Neuronal stem cell (in vitro differentiated cells): Measurements from ENCODE around the gene NOS1AP.

Experiments
- DNase-seq: peaks from one replicate; pipeline ENCODE4 v3.0.0-alpha.2; 2013; ENCODE audit warnings: low spot score
- H2AFZ ChIP-seq: one replicate; pipeline ENCODE4 v1.6.1; 2013; ENCODE audit warnings: mild to moderate bottlenecking, low read length, inconsistent platforms
- H2AK5ac ChIP-seq: 2 replicates; pipeline ENCODE4 v1.6.1; 2013; ENCODE audit warnings: low read depth, mild to moderate bottlenecking, inconsistent platforms, low read length, moderate library complexity, mixed read lengths
- H2BK120ac ChIP-seq: 2 replicates; pipeline ENCODE4 v1.6.1; 2013; ENCODE audit warnings: low read depth, mild to moderate bottlenecking, inconsistent platforms, low read length, moderate library complexity, mixed read lengths
- H2BK12ac ChIP-seq: one replicate; pipeline ENCODE4 v1.6.1; 2013; ENCODE audit warnings: low read length, inconsistent platforms
- H2BK15ac ChIP-seq: 2 replicates; pipeline ENCODE4 v1.6.1; 2013; ENCODE audit warnings: mild to moderate bottlenecking, low read length, inconsistent platforms, mixed read lengths
- H2BK5ac ChIP-seq: one replicate; pipeline ENCODE4 v1.6.1; 2013; ENCODE audit warnings: inconsistent platforms, mild to moderate bottlenecking, low read length, moderate library complexity
- H3K14ac ChIP-seq: one replicate; pipeline ENCODE4 v1.6.1; 2013; ENCODE audit warnings: low read length, inconsistent platforms
- H3K18ac ChIP-seq: 2 replicates; pipeline ENCODE4 v1.6.1; 2013; ENCODE audit warnings: low read length, inconsistent platforms
- H3K23ac ChIP-seq: 2 replicates; pipeline ENCODE4 v1.6.1; 2013; ENCODE audit warnings: low read depth, mild to moderate bottlenecking, mixed read lengths, low read length, inconsistent platforms; ENCODE audit not compliant: poor library complexity
- H3K27ac ChIP-seq: replicated peaks from 3 replicates; pipeline ENCODE4 v1.5.1; 2013; ENCODE audit warnings: low read length, inconsistent platforms
- H3K27me3 ChIP-seq, 3 experiments: 2 replicates each; pipeline ENCODE4 v1.6.1; 2013; ENCODE audit warnings: low read length in 3 of 3, mild to moderate bottlenecking in 2 of 3, inconsistent platforms in 1 of 3, low read depth in 1 of 3, mixed read lengths in 1 of 3, moderate library complexity in 1 of 3; ENCODE audit not compliant: control insufficient read depth in 3 of 3, insufficient read depth in 3 of 3
- H3K36me3 ChIP-seq, 2 donors: replicated peaks in 1 of 2; 2 replicates each; pipeline ENCODE4 v1.6.1; 2013; ENCODE audit warnings: low read length in 2 of 2; ENCODE audit not compliant: control insufficient read depth in 2 of 2, insufficient read depth in 2 of 2
- H3K4ac ChIP-seq: 2 replicates; pipeline ENCODE4 v1.6.1; 2013; ENCODE audit warnings: inconsistent platforms, mild to moderate bottlenecking, low read length, moderate library complexity
- H3K4me1 ChIP-seq, 2 donors: 1 replicate in 1 of 2; 2 replicates in 1 of 2; pipeline ENCODE4 v1.6.1; 2013; ENCODE audit warnings: low read length in 2 of 2, low read depth in 1 of 2; ENCODE audit not compliant: control insufficient read depth in 2 of 2, insufficient read depth in 1 of 2
- H3K4me2 ChIP-seq: one replicate; pipeline ENCODE4 v1.6.1; 2013; ENCODE audit warnings: mild to moderate bottlenecking, low read length, inconsistent platforms; ENCODE audit not compliant: insufficient read depth, poor library complexity, severe bottlenecking
- H3K4me3 ChIP-seq, 2 donors: 2 replicates each; pipeline ENCODE4 v1.5.1; 2013; ENCODE audit warnings: low read length in 2 of 2, mild to moderate bottlenecking in 2 of 2, inconsistent platforms in 1 of 2, moderate library complexity in 1 of 2
- H3K79me1 ChIP-seq: one replicate; pipeline ENCODE4 v1.6.1; 2013; ENCODE audit warnings: low read depth, mild to moderate bottlenecking, inconsistent platforms, low read length, moderate library complexity
- H3K9ac ChIP-seq: one replicate; pipeline ENCODE4 v1.6.1; 2013; ENCODE audit warnings: mild to moderate bottlenecking, low read depth, low read length, inconsistent platforms; ENCODE audit not compliant: poor library complexity
- H3K9me3 ChIP-seq, 2 donors: replicated peaks in 1 of 2; 2 replicates each; pipeline versions ENCODE3 to v1.6.1; 2013; ENCODE audit warnings: low read length in 2 of 2, mild to moderate bottlenecking in 2 of 2, inconsistent platforms in 1 of 2, low read depth in 1 of 2, mixed read lengths in 1 of 2, moderate library complexity in 1 of 2; ENCODE audit not compliant: control insufficient read depth in 2 of 2, insufficient read depth in 1 of 2
- H4K8ac ChIP-seq: one replicate; pipeline ENCODE4 v1.6.1; 2013; ENCODE audit warnings: low read depth, mild to moderate bottlenecking, inconsistent platforms, low read length, moderate library complexity
- H4K91ac ChIP-seq: one replicate; pipeline ENCODE4 v1.6.1; 2013; ENCODE audit warnings: low read length, low read depth, mild to moderate bottlenecking, inconsistent platforms; ENCODE audit not compliant: poor library complexity
- WGBS, 2 donors: extraction: QIAGEN DNeasy Blood & Tissue Kit; methylation state at CpG; one replicate each; pipeline ENCODE4 v1.1.7; 2013; ENCODE audit warnings: missing lambda C conversion rate in 2 of 2, mixed read lengths in 1 of 2; ENCODE audit not compliant: insufficient read length in 2 of 2, insufficient replicate concordance in 1 of 2; ENCODE audit errors: extremely low coverage in 2 of 2; 5-methylcytosine and 5-hydroxymethylcytosine counted together

Gene NOS1AP

GRCh38 chr1:162284206-162284955, 214.9 kb downstream of the NOS1AP start:
- Histone ChIP-seq H3K27me3 (no peaks in the 10 kb centered on the region), H3K23ac (no peak overlapping the region), H3K79me1 (no peaks in the 10 kb centered on the region), H2BK120ac (no peak overlapping the region), H3K14ac (no peak overlapping the region), H3K27ac (no peak overlapping the region), H3K36me3 (no peaks in the 10 kb centered on the region), H2BK15ac (no peak overlapping the region), H4K91ac (no peak overlapping the region), H3K9me3 (no peaks in the 10 kb centered on the region), H4K8ac (no peak overlapping the region), H2BK12ac (no peak overlapping the region), H3K4me1 (peaks cover 0 to 6% of the 10 kb centered on the region in 2 donors), H2AFZ (no peak overlapping the region), H2BK5ac (no peak overlapping the region), H2AK5ac (no peak overlapping the region), H3K4me3 (no peak overlapping the region), H3K4me2 (no peak overlapping the region), H3K18ac (no peak overlapping the region), H3K9ac (no peak overlapping the region), H3K4ac (no peak overlapping the region)
- no CpG with 5 or more reads among the region's 3 CpGs for WGBS, 2 donors
- no peak for DNase-seq

GRCh38 chr1:162285149-162285561, 215.7 kb downstream of the NOS1AP start:
- H3K27me3 ChIP-seq = no peaks in the 10 kb centered on the region
- H3K9ac ChIP-seq = no peak overlapping the region
- no peak overlapping the region for H2AFZ ChIP-seq
- no peaks in the 10 kb centered on the region for H3K9me3 ChIP-seq
- no peak overlapping the region for H2AK5ac ChIP-seq
- WGBS, 2 donors = no CpG with 5 or more reads among the region's 5 CpGs
- no peak for DNase-seq
- peaks cover 0 to 6% of the 10 kb centered on the region in 2 donors for H3K4me1 ChIP-seq
- no peak overlapping the region for H3K18ac ChIP-seq
- no peak overlapping the region for H2BK15ac ChIP-seq
- H3K27ac ChIP-seq = no peak overlapping the region
- no peak overlapping the region for H3K4ac ChIP-seq
- H4K91ac ChIP-seq = no peak overlapping the region
- no peak overlapping the region for H2BK120ac ChIP-seq
- H3K79me1 ChIP-seq = peaks cover 2% of the 10 kb centered on the region
- no peak overlapping the region for H4K8ac ChIP-seq
- H2BK5ac ChIP-seq = no peak overlapping the region
- H3K36me3 ChIP-seq = no peaks in the 10 kb centered on the region
- H3K14ac ChIP-seq = no peak overlapping the region
- no peak overlapping the region for H3K23ac ChIP-seq
- no peak overlapping the region for H3K4me3 ChIP-seq
- no peak overlapping the region for H2BK12ac ChIP-seq
- H3K4me2 ChIP-seq = no peak overlapping the region

GRCh38 chr1:162291000-162291399, 221.5 kb downstream of the NOS1AP start:
- Histone ChIP-seq H3K9ac (no peak overlapping the region), H3K23ac (no peak overlapping the region), H3K36me3 (no peaks in the 10 kb centered on the region), H3K4me3 (no peak overlapping the region), H2BK12ac (no peak overlapping the region), H3K9me3 (no peaks in the 10 kb centered on the region), H2AFZ (no peak overlapping the region), H3K14ac (no peak overlapping the region), H2AK5ac (no peak overlapping the region), H3K4ac (no peak overlapping the region), H3K4me2 (no peak overlapping the region), H4K91ac (no peak overlapping the region), H2BK5ac (no peak overlapping the region), H2BK15ac (no peak overlapping the region), H3K18ac (no peak overlapping the region), H3K79me1 (peaks cover 2% of the 10 kb centered on the region), H3K27me3 (no peaks in the 10 kb centered on the region), H2BK120ac (no peak overlapping the region), H3K4me1 (peaks cover 7 to 20% of the 10 kb centered on the region in 2 donors), H3K27ac (no peak overlapping the region), H4K8ac (no peak overlapping the region)
- WGBS, 2 donors = no CpG with 5 or more reads among the region's 1 CpG
- no peak for DNase-seq

- Histone ChIP-seq H2BK12ac (no peak overlapping the region), H3K27ac (no peak overlapping the region), H2BK120ac (no peak overlapping the region)
These were observed 222.9 kb downstream of the NOS1AP start for GRCh38 chr1:162292422-162292849.

More at GRCh38 chr1:162292422-162292849, 222.9 kb downstream of the NOS1AP start:
- H3K4me1 ChIP-seq = peaks cover 8 to 20% of the 10 kb centered on the region in 2 donors
- no peak overlapping the region for H3K4me3 ChIP-seq
- no peak overlapping the region for H4K8ac ChIP-seq
- H2AFZ ChIP-seq = no peak overlapping the region
- H3K79me1 ChIP-seq = peaks cover 2% of the 10 kb centered on the region
- H3K9me3 ChIP-seq = no peaks in the 10 kb centered on the region
- H3K4me2 ChIP-seq = no peak overlapping the region
- no peak for DNase-seq
- H3K23ac ChIP-seq = no peak overlapping the region
- H3K27me3 ChIP-seq = no peaks in the 10 kb centered on the region
- no peak overlapping the region for H3K4ac ChIP-seq
- H3K36me3 ChIP-seq = no peaks in the 10 kb centered on the region
- no peak overlapping the region for H3K18ac ChIP-seq
- H4K91ac ChIP-seq = no peak overlapping the region
- no peak overlapping the region for H2AK5ac ChIP-seq
- no peak overlapping the region for H3K9ac ChIP-seq
- no peak overlapping the region for H3K14ac ChIP-seq
- H2BK5ac ChIP-seq = no peak overlapping the region
- WGBS, 2 donors = no CpG with 5 or more reads among the region's 2 CpGs
- H2BK15ac ChIP-seq = no peak overlapping the region
